Measurements from ENCODE around the gene ITGAE.
"Not testable (repeated sequence)": the region's sequence is repeated elsewhere in the genome, so short reads cannot be mapped to it uniquely, and the experiment has no call there.

Gene ITGAE

GRCh38 chr17:3795390-3796102 is 5.4 kb downstream of the ITGAE start:
- DNase-seq (ENCODE audit: low read depth in 3 of 3): no peak

- DNase-seq (ENCODE audit: low read depth in 3 of 3): peak in 1 of 3 experiments; percentile 15
Observed at GRCh38 chr17:3794557-3795389, 6.2 kb downstream of the ITGAE start.

GRCh38 chr17:3794152-3794551 is 6.8 kb downstream of the ITGAE start:
- not testable (repeated sequence) for DNase-seq (ENCODE audit: low read depth in 3 of 3)

GRCh38 chr17:3793258-3793657 is 7.7 kb downstream of the ITGAE start:
- DNase-seq (ENCODE audit: low read depth in 3 of 3): not testable (repeated sequence)

GRCh38 chr17:3792481-3792880 is 8.5 kb downstream of the ITGAE start:
- DNase-seq (ENCODE audit: low read depth in 3 of 3): no peak

- DNase-seq (ENCODE audit: low read depth in 3 of 3): no peak
Observed at GRCh38 chr17:3788200-3788599, 12.8 kb downstream of the ITGAE start.

GRCh38 chr17:3785323-3785722 is 15.7 kb downstream of the ITGAE start:
- DNase-seq (ENCODE audit: low read depth in 3 of 3): not testable (repeated sequence)

GRCh38 chr17:3782751-3783150 is 18.2 kb downstream of the ITGAE start:
- no peak for DNase-seq (ENCODE audit: low read depth in 3 of 3)

- no peak for DNase-seq (ENCODE audit: low read depth in 3 of 3)
Observed at GRCh38 chr17:3780986-3781385, 20.0 kb downstream of the ITGAE start.

GRCh38 chr17:3777366-3778120 is 23.4 kb downstream of the ITGAE start:
- no peak for DNase-seq (ENCODE audit: low read depth in 3 of 3)

GRCh38 chr17:3773966-3774365 is 27.0 kb downstream of the ITGAE start:
- no peak for DNase-seq (ENCODE audit: low read depth in 3 of 3)

GRCh38 chr17:3773511-3773910 is 27.5 kb downstream of the ITGAE start:
- DNase-seq (ENCODE audit: low read depth in 3 of 3): no peak

GRCh38 chr17:3772764-3773163 is 28.2 kb downstream of the ITGAE start:
- DNase-seq (ENCODE audit: low read depth in 3 of 3): no peak

- DNase-seq (ENCODE audit: low read depth in 3 of 3): no peak
Observed at GRCh38 chr17:3771140-3771539, 29.8 kb downstream of the ITGAE start.

- no peak for DNase-seq (ENCODE audit: low read depth in 3 of 3)
Observed at GRCh38 chr17:3770466-3770865, 30.5 kb downstream of the ITGAE start.

GRCh38 chr17:3768769-3769168 is 32.2 kb downstream of the ITGAE start:
- DNase-seq (ENCODE audit: low read depth in 3 of 3): no peak

GRCh38 chr17:3768341-3768740 is 32.6 kb downstream of the ITGAE start:
- DNase-seq (ENCODE audit: low read depth in 3 of 3): no peak

- no peak for DNase-seq (ENCODE audit: low read depth in 3 of 3)
Observed at GRCh38 chr17:3766779-3767178, 34.2 kb downstream of the ITGAE start.

GRCh38 chr17:3765981-3766380 is 35.0 kb downstream of the ITGAE start:
- no peak for DNase-seq (ENCODE audit: low read depth in 3 of 3)

- no peak for DNase-seq (ENCODE audit: low read depth in 3 of 3)
Observed at GRCh38 chr17:3763777-3764170, 37.2 kb downstream of the ITGAE start.

GRCh38 chr17:3762922-3763776 is 37.8 kb downstream of the ITGAE start:
- DNase-seq (ENCODE audit: low read depth in 3 of 3): no peak

Data from stimulated activated CD4-positive, alpha-beta T cell treated with anti-CD3 and anti-CD28 coated beads, TNF-alpha, amount 100 ng/mL, for 4 hours (primary cell).